NB4 (cell line): ENCODE data around the gene PGA5.
"Not testable (repeated sequence)": the region's sequence is repeated elsewhere in the genome, so short reads cannot be mapped to it uniquely, and the experiment has no call there.

Source experiments
- MAX ChIP-seq: IDR thresholded peaks from 2 replicates; pipeline ENCODE4 v1.6.1; 2011; ENCODE audit warnings: low read depth, low read length
- POLR2A ChIP-seq: IDR thresholded peaks from 2 replicates; pipeline ENCODE4 v1.6.1; 2011; ENCODE audit warnings: mild to moderate bottlenecking; ENCODE audit not compliant: insufficient read length; ENCODE audit errors: extremely low read depth

GRCh38 chr11:61213711-61214324 lies 27.2 kb upstream of the PGA5 start:
- not testable (repeated sequence) for TF ChIP-seq MAX, POLR2A
